ENCODE data around the gene CAV1.

The CAV1 gene

DNA sequence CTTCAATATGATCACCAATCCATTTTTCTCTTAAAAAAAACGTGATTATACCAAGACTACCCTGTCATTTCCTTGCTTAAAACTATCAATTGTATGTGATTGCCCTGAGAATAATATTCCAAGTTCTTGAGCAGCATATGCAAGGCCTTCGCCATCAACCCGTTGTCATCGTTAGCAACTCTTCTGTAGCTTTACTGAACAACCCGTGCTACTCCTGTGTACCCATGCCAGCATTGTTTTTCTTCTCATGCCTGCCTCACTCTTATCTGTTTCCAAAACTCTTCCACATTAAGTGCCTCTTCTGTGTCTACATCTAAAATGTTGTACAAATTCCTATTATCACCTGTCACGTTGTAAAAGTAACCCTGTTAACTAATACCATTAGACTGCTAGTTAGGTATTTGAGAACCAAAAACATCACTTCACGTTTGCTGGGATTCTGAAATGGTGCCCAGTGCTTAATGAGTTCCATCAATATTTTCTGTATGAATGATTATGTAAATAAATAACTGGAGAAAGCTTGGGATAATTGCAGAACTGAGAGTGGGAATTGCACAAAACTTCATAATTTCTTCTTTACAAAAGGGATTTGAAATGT lies 14.8 kb upstream of the CAV1 start:
- H3K36me3 ChIP-seq (ENCODE audit: control insufficient read depth, insufficient read depth, low read length), result no peaks in the 10 kb centered on the region
- H3K4me3 ChIP-seq (replicated peaks; ENCODE audit: low read depth, low read length), result no peak overlapping the region
- TF ChIP-seq, protein P1, sequence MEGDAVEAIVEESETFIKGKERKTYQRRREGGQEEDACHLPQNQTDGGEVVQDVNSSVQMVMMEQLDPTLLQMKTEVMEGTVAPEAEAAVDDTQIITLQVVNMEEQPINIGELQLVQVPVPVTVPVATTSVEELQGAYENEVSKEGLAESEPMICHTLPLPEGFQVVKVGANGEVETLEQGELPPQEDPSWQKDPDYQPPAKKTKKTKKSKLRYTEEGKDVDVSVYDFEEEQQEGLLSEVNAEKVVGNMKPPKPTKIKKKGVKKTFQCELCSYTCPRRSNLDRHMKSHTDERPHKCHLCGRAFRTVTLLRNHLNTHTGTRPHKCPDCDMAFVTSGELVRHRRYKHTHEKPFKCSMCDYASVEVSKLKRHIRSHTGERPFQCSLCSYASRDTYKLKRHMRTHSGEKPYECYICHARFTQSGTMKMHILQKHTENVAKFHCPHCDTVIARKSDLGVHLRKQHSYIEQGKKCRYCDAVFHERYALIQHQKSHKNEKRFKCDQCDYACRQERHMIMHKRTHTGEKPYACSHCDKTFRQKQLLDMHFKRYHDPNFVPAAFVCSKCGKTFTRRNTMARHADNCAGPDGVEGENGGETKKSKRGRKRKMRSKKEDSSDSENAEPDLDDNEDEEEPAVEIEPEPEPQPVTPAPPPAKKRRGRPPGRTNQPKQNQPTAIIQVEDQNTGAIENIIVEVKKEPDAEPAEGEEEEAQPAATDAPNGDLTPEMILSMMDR (IDR thresholded peaks at IDR 0.05; ENCODE audit: insufficient read depth, low read length, poor library complexity, severe bottlenecking), result no peak
- DNase-seq (ENCODE audit: extremely low read depth, insufficient read length), result no peak
- H3K27me3 ChIP-seq (replicated peaks; ENCODE audit: control insufficient read depth, insufficient read depth, low read length), result no peaks in the 10 kb centered on the region

DNA sequence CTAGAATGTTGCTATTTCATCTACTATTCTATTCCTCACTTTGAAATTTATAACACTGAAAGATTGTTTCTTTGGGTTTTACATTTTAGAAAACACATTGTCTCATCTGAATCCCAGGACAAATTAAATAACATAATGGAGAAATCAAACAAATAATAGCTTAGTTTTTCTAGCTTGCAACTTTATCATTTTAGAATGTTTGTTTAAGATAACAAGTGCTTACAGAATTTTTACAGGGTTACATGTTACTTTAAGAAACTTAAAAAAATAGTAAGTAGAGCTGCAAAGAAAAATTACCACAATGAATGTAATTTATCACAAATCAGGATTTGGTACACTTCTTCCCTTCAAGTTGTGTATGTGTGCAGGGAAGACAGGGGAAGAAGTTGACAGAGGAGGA lies 14.0 kb upstream of the CAV1 start:
- H3K36me3 ChIP-seq (ENCODE audit: control insufficient read depth, insufficient read depth, low read length), result no peaks in the 10 kb centered on the region
- TF ChIP-seq, protein P1 (IDR thresholded peaks at IDR 0.05; ENCODE audit: insufficient read depth, low read length, poor library complexity, severe bottlenecking), result no peak
- no peaks in the 10 kb centered on the region for H3K27me3 ChIP-seq (replicated peaks; ENCODE audit: control insufficient read depth, insufficient read depth, low read length)
- DNase-seq (ENCODE audit: extremely low read depth, insufficient read length), result no peak
- H3K4me3 ChIP-seq (replicated peaks; ENCODE audit: low read depth, low read length), result no peak overlapping the region

DNA sequence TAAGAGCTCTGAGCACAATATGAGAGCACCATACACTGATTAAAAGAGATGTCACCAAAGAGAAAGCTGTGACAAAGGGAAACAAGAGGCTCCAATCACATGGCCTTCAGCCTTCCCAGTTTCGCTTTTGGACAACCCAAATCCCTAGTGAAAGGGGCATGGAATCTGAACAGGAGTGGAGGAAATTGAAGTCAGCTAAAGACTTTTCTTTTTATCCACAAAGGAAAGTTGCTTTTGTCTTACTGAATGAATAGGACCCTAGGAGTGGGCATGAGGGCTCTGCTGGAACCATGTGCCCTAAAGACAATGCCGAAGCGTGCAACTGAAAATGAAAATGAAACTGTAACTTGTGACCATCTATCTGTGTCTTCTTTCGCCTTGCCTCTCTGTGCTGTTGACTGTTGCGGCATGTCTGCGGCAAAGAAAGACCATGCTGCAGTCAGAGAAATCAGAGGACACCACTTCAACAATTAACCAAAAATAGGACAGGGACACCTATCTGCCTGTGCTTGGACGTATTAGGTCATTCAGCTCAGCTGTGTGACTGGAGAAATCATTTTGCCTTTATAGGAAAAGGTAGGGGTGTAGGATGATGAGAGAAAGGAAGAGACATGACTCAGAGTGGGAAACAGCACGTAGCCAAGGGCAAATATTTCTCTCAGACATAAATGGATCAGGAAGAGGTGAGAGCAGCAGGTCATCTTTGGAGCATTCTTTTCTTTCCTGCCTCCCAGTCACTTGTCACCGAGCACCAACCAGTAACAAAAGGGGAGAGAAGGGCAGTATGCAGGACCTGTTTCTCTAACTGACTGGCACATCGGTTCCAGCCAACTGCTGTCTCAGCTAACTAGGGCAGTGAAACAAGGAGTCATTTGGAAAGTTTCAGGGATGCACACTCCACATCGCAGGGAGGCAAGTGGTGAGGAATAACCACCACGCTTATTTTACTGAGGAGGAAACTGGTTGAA lies 13.0 kb upstream of the CAV1 start:
- H3K4me3 ChIP-seq (replicated peaks; ENCODE audit: low read depth, low read length), result peak overlapping the region; percentile 37
- TF ChIP-seq, protein P1 (IDR thresholded peaks at IDR 0.05; ENCODE audit: insufficient read depth, low read length, poor library complexity, severe bottlenecking), result no peak
- peak; percentile 19 for DNase-seq (ENCODE audit: extremely low read depth, insufficient read length)
- H3K27me3 ChIP-seq (replicated peaks; ENCODE audit: control insufficient read depth, insufficient read depth, low read length), result no peaks in the 10 kb centered on the region
- no peaks in the 10 kb centered on the region for H3K36me3 ChIP-seq (ENCODE audit: control insufficient read depth, insufficient read depth, low read length)

DNA sequence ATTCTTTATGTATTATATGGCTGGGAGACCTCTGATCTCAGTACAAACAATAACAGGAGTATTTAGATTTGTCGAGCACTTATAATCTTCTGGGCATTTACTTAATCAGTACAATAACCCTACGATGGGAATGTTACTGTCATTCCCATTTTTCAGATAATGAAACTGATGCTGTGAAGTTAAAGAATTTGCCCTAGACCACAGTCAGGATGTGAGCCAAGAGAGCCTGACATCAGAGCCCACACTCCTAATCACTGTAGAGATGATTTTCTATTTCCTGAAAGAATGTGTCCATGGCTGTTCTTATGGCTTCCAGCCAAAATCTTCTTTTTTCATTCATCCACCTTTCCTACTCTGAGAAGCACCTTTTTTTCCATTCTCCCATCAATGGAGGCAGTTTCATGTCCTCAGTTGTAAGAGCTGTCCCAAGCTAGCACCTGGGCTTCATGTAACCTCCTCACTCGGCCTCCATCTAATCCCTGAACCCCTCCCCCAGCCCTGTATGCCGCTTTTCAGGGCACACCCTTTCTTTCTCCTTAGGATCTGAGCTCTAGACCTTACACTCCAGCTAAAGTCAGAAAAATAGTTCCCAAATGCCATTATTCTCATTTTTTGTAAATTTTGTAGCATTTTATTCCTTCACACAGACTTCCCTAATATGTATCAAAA lies 12.2 kb upstream of the CAV1 start:
- Histone ChIP-seq H3K36me3 (ENCODE audit: control insufficient read depth, insufficient read depth, low read length) (no peaks in the 10 kb centered on the region), H3K27me3 (replicated peaks; ENCODE audit: control insufficient read depth, insufficient read depth, low read length) (no peaks in the 10 kb centered on the region), H3K4me3 (replicated peaks; ENCODE audit: low read depth, low read length) (no peak overlapping the region; the same call in 1 of the 2 replicates)
- TF ChIP-seq, protein P1 (IDR thresholded peaks at IDR 0.05; ENCODE audit: insufficient read depth, low read length, poor library complexity, severe bottlenecking), result no peak
- no peak for DNase-seq (ENCODE audit: extremely low read depth, insufficient read length)

DNA sequence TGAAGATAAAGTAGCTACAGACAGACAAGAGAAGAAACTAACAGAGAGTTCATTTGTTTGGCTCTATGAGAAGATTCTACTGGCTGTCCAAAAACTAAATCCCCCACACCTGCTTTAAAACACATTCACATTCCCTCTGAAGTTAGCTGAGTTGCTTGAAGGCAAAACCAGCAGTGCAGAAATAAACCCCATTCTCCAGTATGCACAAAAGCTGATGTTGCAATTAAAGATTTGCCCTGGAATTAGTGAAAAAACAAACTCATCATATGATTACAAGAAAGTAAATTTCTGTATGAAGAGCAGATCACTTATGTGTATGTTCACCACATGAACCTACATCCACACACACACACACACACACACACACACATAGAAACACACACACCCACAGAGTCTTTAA lies 9.3 kb upstream of the CAV1 start:
- no peak for DNase-seq (ENCODE audit: extremely low read depth, insufficient read length)
- TF ChIP-seq, protein P1 (IDR thresholded peaks at IDR 0.05; ENCODE audit: insufficient read depth, low read length, poor library complexity, severe bottlenecking), result no peak
- Histone ChIP-seq H3K36me3 (ENCODE audit: control insufficient read depth, insufficient read depth, low read length) (no peaks in the 10 kb centered on the region), H3K4me3 (replicated peaks; ENCODE audit: low read depth, low read length) (no peak overlapping the region), H3K27me3 (replicated peaks; ENCODE audit: control insufficient read depth, insufficient read depth, low read length) (no peaks in the 10 kb centered on the region)
